Muscle of leg (tissue), 11 donors: Measurements from ENCODE around the gene CNTNAP1. TPM values are rescaled to one million over a fixed set of nuclear protein-coding genes. Genes with fewer than 3 reads are reported as not detected.
A peak's percentile ranks its signal among the peaks of the same experiment; 100 is the strongest.
"Not testable (repeated sequence)": the region's sequence is repeated elsewhere in the genome, so short reads cannot be mapped to it uniquely, and the experiment has no call there.

Experiments
- DNase-seq: peaks from one replicate; pipeline ENCODE4 v3.0.0; 2013
- H3K27ac ChIP-seq: one replicate; pipeline ENCODE4 v1.5.1; 2013; ENCODE audit warnings: mild to moderate bottlenecking, low read length, control low read depth
- H3K27me3 ChIP-seq: one replicate; pipeline ENCODE4 v1.6.1; 2013; ENCODE audit warnings: low read length; ENCODE audit not compliant: control insufficient read depth, insufficient read depth
- H3K36me3 ChIP-seq: one replicate; pipeline ENCODE4 v1.6.1; 2013; ENCODE audit warnings: low read length; ENCODE audit not compliant: control insufficient read depth, insufficient read depth
- H3K4me1 ChIP-seq: one replicate; pipeline ENCODE4 v1.6.1; 2013; ENCODE audit warnings: low read length; ENCODE audit not compliant: control insufficient read depth, insufficient read depth
- H3K4me3 ChIP-seq: one replicate; pipeline ENCODE4 v1.5.1; 2013; ENCODE audit warnings: low read length, control low read depth
- H3K9me3 ChIP-seq: replicated peaks from 2 replicates; pipeline ENCODE4 v1.6.1; 2013; ENCODE audit warnings: low read depth, low read length; ENCODE audit not compliant: control insufficient read depth
- WGBS: methylation state at CpG from one replicate; pipeline ENCODE4 v1.1.5; 2013; ENCODE audit warnings: missing lambda C conversion rate; ENCODE audit not compliant: insufficient coverage; 5-methylcytosine and 5-hydroxymethylcytosine counted together
- polyA plus RNA-seq, 8 donors: library from polyadenylated mRNA; unstranded; fragments of 120-200 nt; gene quantifications; one replicate each; pipeline versions ENCODE4 v1.2.1 to v1.2.3, GENCODE V29; 2013; ENCODE audit warnings: inconsistent platforms in 1 of 8, low replicate concordance in 1 of 8; ENCODE audit not compliant: insufficient read length in 8 of 8, insufficient read depth in 1 of 8
- total RNA-seq: library from RNA; stranded (reverse); fragments of 120-200 nt; gene quantifications from one replicate; pipeline ENCODE4 v1.2.4, GENCODE V29; 2013

Gene CNTNAP1
- total and polyA plus RNA-seq, 9 donors, result 8.1 to 15.7 (median 13.0) TPM

GRCh38 chr17:42657824-42658588 lies 24.3 kb upstream of the CNTNAP1 start:
- peaks cover 21% of the 10 kb centered on the region for H3K4me1 ChIP-seq
- 100% methylated on average over 2 of the region's 9 CpGs for WGBS
- no peaks in the 10 kb centered on the region for H3K9me3 ChIP-seq
- peaks cover 13% of the 10 kb centered on the region for H3K36me3 ChIP-seq
- no peak overlapping the region for H3K27ac ChIP-seq
- peaks cover 7% of the 10 kb centered on the region for H3K27me3 ChIP-seq
- DNase-seq, result no peak
- H3K4me3 ChIP-seq, result no peak overlapping the region

- DNase-seq, result peak; percentile 94
- H3K9me3 ChIP-seq, result no peaks in the 10 kb centered on the region
- under 1% methylated on average over 50 of the region's 59 CpGs for WGBS
- H3K27ac ChIP-seq, result peak within 1 kb of the TSS; percentile 57
- H3K27me3 ChIP-seq, result no peaks in the 10 kb centered on the region
- peak within 1 kb of the TSS; percentile 75 for H3K4me3 ChIP-seq
- peaks cover 9% of the 10 kb centered on the region for H3K4me1 ChIP-seq
- peaks cover 22% of the 10 kb centered on the region for H3K36me3 ChIP-seq
Measured at GRCh38 chr17:42659079-42659931, 23.0 kb upstream of the CNTNAP1 start, which contains the start of gene TUBG2. Gene TUBG2, plus strand, starts transcription at chr17:42659284. Its CDS starts 220 bp downstream, at chr17:42659504.

- not testable (repeated sequence) for H3K9me3 ChIP-seq, DNase-seq, H3K27me3 ChIP-seq, H3K4me3 ChIP-seq, H3K4me1 ChIP-seq, H3K27ac ChIP-seq
- no CpG with 5 or more reads among the region's 14 CpGs for WGBS
- H3K36me3 ChIP-seq, result peaks cover 25% of the 10 kb centered on the region
Measured at GRCh38 chr17:42659932-42660274, 22.4 kb upstream of the CNTNAP1 start.

- 100% methylated on average over 1 of the region's 7 CpGs for WGBS
- H3K27ac ChIP-seq, result no peak overlapping the region
Measured at GRCh38 chr17:42660692-42661345, 21.5 kb upstream of the CNTNAP1 start.

GRCh38 chr17:42665581-42666001 lies 16.7 kb upstream of the CNTNAP1 start:
- H3K27me3 ChIP-seq, result no peaks in the 10 kb centered on the region
- no peaks in the 10 kb centered on the region for H3K9me3 ChIP-seq
- no peak overlapping the region for H3K27ac ChIP-seq
- no peak for DNase-seq
- WGBS, result 87% methylated on average over 14 of the region's 14 CpGs
- H3K4me3 ChIP-seq, result no peak overlapping the region
- peaks cover 73% of the 10 kb centered on the region for H3K36me3 ChIP-seq
- H3K4me1 ChIP-seq, result peaks cover 36% of the 10 kb centered on the region

More at GRCh38 chr17:42660692-42661345, 21.5 kb upstream of the CNTNAP1 start:
- Histone ChIP-seq H3K9me3 (no peaks in the 10 kb centered on the region), H3K36me3 (peaks cover 32% of the 10 kb centered on the region), H3K27me3 (no peaks in the 10 kb centered on the region), H3K4me1 (peaks cover 6% of the 10 kb centered on the region), H3K4me3 (no peak overlapping the region)
- no peak for DNase-seq

- not testable (repeated sequence) for H3K4me3 ChIP-seq, H3K27ac ChIP-seq, H3K27me3 ChIP-seq, DNase-seq, H3K9me3 ChIP-seq
- Histone ChIP-seq H3K36me3 (peaks cover 78% of the 10 kb centered on the region), H3K4me1 (peaks cover 36% of the 10 kb centered on the region)
- 81% methylated on average over 9 of the region's 16 CpGs for WGBS
Measured at GRCh38 chr17:42666126-42666525, 16.2 kb upstream of the CNTNAP1 start.

- H3K27me3 ChIP-seq, result peaks cover 10% of the 10 kb centered on the region
- H3K4me1 ChIP-seq, result peaks cover 43% of the 10 kb centered on the region
- no peak overlapping the region for H3K4me3 ChIP-seq
- H3K36me3 ChIP-seq, result peaks cover 81% of the 10 kb centered on the region
- H3K9me3 ChIP-seq, result no peaks in the 10 kb centered on the region
- WGBS, result no CpG with 5 or more reads among the region's 7 CpGs
- peak; percentile 50 for DNase-seq
- peak overlapping the region; percentile 52 for H3K27ac ChIP-seq
Measured at GRCh38 chr17:42667088-42667951, 15.0 kb upstream of the CNTNAP1 start.

GRCh38 chr17:42669705-42669976 lies 12.7 kb upstream of the CNTNAP1 start:
- DNase-seq, result no peak
- peaks cover 59% of the 10 kb centered on the region for H3K4me1 ChIP-seq
- 54% methylated on average over 8 of the region's 12 CpGs for WGBS
- H3K27ac ChIP-seq, result no peak overlapping the region
- H3K36me3 ChIP-seq, result peaks cover 87% of the 10 kb centered on the region
- no peak overlapping the region for H3K4me3 ChIP-seq
- no peaks in the 10 kb centered on the region for H3K9me3 ChIP-seq
- H3K27me3 ChIP-seq, result peaks cover 15% of the 10 kb centered on the region

GRCh38 chr17:42669977-42670788 lies 12.1 kb upstream of the CNTNAP1 start:
- peaks cover 64% of the 10 kb centered on the region for H3K4me1 ChIP-seq
- H3K27me3 ChIP-seq, result peaks cover 17% of the 10 kb centered on the region
- H3K27ac ChIP-seq, result no peak overlapping the region
- no peaks in the 10 kb centered on the region for H3K9me3 ChIP-seq
- DNase-seq, result no peak
- H3K4me3 ChIP-seq, result no peak overlapping the region
- H3K36me3 ChIP-seq, result peaks cover 86% of the 10 kb centered on the region
- 40% methylated on average over 57 of the region's 87 CpGs for WGBS
